Testis (tissue), 3 donors: Measurements from ENCODE around the gene MYOZ3. TPM values are rescaled to one million over a fixed set of nuclear protein-coding genes. Genes with fewer than 3 reads are reported as not detected.
A peak's percentile ranks its signal among the peaks of the same experiment; 100 is the strongest.

Experiments used
- DNase-seq: peaks from one replicate; pipeline ENCODE4 v3.0.0-alpha.2; 2019
- H3K27ac ChIP-seq, 2 donors: fragments of 200-600 bp; sonication (generic); one replicate each; pipeline ENCODE4 v1.5.1; 2019
- H3K27me3 ChIP-seq: fragments of 200-600 bp; sonication (generic); one replicate; pipeline ENCODE4 v1.5.1; 2019
- H3K36me3 ChIP-seq: fragments of 200-600 bp; sonication (generic); one replicate; pipeline ENCODE4 v1.5.1; 2017; ENCODE audit warnings: low read depth; ENCODE audit errors: missing control alignments
- H3K4me1 ChIP-seq: fragments of 200-600 bp; sonication (generic); one replicate; pipeline ENCODE4 v1.5.1; 2019
- H3K4me3 ChIP-seq, 2 donors: fragments of 200-600 bp; sonication (generic); one replicate each; pipeline ENCODE4 v1.5.1; 2017 to 2019
- H3K9me3 ChIP-seq: fragments of 200-600 bp; sonication (generic); one replicate; pipeline ENCODE4 v1.5.1; 2017
- CTCF ChIP-seq, 3 experiments: fragments of 450-650 bp in 2 of 3; fragments of 200-600 bp in 1 of 3; sonication (generic) in 1 of 3; IDR thresholded peaks; one replicate each; pipeline ENCODE4 v1.5.1; 2016 to 2019; ENCODE audit warnings: antibody characterized with exemption in 3 of 3, mild to moderate bottlenecking in 2 of 3, moderate library complexity in 1 of 3
- POLR2A ChIP-seq: fragments of 450-650 bp; IDR thresholded peaks from one replicate; pipeline ENCODE4 v1.6.1; 2017; ENCODE audit warnings: antibody characterized with exemption, mild to moderate bottlenecking, moderate library complexity
- WGBS, 2 donors: methylation state at CpG; one replicate each; pipeline ENCODE4 v1.1.5; 2018; 5-methylcytosine and 5-hydroxymethylcytosine counted together
- intact Hi-C: fragments of 100-400 bp; cut with DNase I; formaldehyde crosslinking; loops from one replicate; pipeline ENCODE4 v1.15.1; 2023; ENCODE audit warnings: low total_unique reads
- polyA plus RNA-seq: library from polyadenylated mRNA; stranded (reverse); fragments of 350-450 nt; fragmentation: Illumina TruSeq; extraction: RNeasy Lipid Tissue Mini Kit (QIAGEN cat#74804); gene quantifications from one replicate; pipeline ENCODE4 v1.2.3, GENCODE V29; 2014; ENCODE audit warnings: low read depth, low replicate concordance; ENCODE audit not compliant: insufficient read depth
- total RNA-seq, 2 donors: library from RNA; depleted of rRNA; stranded (reverse); fragments of >200 nt; gene quantifications; one replicate each; pipeline ENCODE4 v1.2.3, GENCODE V29; 2016

MYOZ3 gene
- total and polyA plus RNA-seq, 3 donors from 2014 or later: 10.4 to 12.7 (median 12.0) TPM

- Histone ChIP-seq H3K27me3 (no peaks in the 10 kb centered on the region), H3K27ac (no peak overlapping the region), H3K4me1 (peaks cover 12% of the 10 kb centered on the region), H3K4me3 (no peak overlapping the region), H3K9me3 (no peaks in the 10 kb centered on the region), H3K36me3 (no peaks in the 10 kb centered on the region)
- WGBS, 2 donors: 71 to 88% methylated on average over 12 of the region's 12 CpGs
- TF ChIP-seq POLR2A (no peak), CTCF (IDR thresholded peaks at IDR 0.05) (no peak)
- intact Hi-C loops: no loop called here
- no peak for DNase-seq
Measured at GRCh38 chr5:150665044-150665443, 4.0 kb downstream of the MYOZ3 start.

GRCh38 chr5:150670275-150670947 is 9.4 kb downstream of the MYOZ3 start:
- Histone ChIP-seq H3K4me1 (peaks cover 28% of the 10 kb centered on the region), H3K27me3 (no peaks in the 10 kb centered on the region), H3K36me3 (no peaks in the 10 kb centered on the region), H3K9me3 (no peaks in the 10 kb centered on the region), H3K27ac (no peak overlapping the region), H3K4me3 (no peak overlapping the region)
- WGBS, 2 donors: 55 to 78% methylated on average over 5 to 14 of the region's 14 CpGs
- intact Hi-C loops: no loop called here
- TF ChIP-seq CTCF (IDR thresholded peaks at IDR 0.05) (no peak), POLR2A (no peak)
- DNase-seq: no peak

GRCh38 chr5:150670948-150671310 is 9.9 kb downstream of the MYOZ3 start:
- Histone ChIP-seq H3K9me3 (no peaks in the 10 kb centered on the region), H3K36me3 (no peaks in the 10 kb centered on the region), H3K27me3 (no peaks in the 10 kb centered on the region), H3K4me1 (peaks cover 30% of the 10 kb centered on the region), H3K4me3 (peak overlapping the region in 1 of 2 donors; percentile 67), H3K27ac (peak overlapping the region in 1 of 2 donors; percentile 79)
- WGBS, 2 donors: 34 to 37% methylated on average over 2 of the region's 2 CpGs
- intact Hi-C loops: no loop called here
- no peak for DNase-seq
- TF ChIP-seq CTCF (IDR thresholded peaks at IDR 0.05): no peak
- no peak for TF ChIP-seq POLR2A

- intact Hi-C loops: no loop called here
- Histone ChIP-seq H3K27ac (peak overlapping the region; percentile 64 to 79), H3K36me3 (no peaks in the 10 kb centered on the region), H3K9me3 (no peaks in the 10 kb centered on the region), H3K27me3 (no peaks in the 10 kb centered on the region), H3K4me3 (peak overlapping the region; percentile 52 to 67), H3K4me1 (peaks cover 30% of the 10 kb centered on the region)
- DNase-seq: no peak
- TF ChIP-seq CTCF (IDR thresholded peaks at IDR 0.05) (no peak), POLR2A (no peak)
- 6 to 9% methylated on average over 24 to 45 of the region's 51 CpGs for WGBS, 2 donors
Measured at GRCh38 chr5:150671509-150672236, 10.6 kb downstream of the MYOZ3 start.
